Keratinocyte (primary cell): ENCODE results near the gene SLC44A5. TPM values are rescaled to one million over a fixed set of nuclear protein-coding genes. Genes with fewer than 3 reads are reported as not detected.

Source experiments
- DNase-seq: peaks from one replicate; pipeline ENCODE4 v3.0.0-alpha.2; 2011; ENCODE audit warnings: low read depth, missing footprints, low spot score
- FAIRE-seq: peaks from 2 replicates; lab custom pipeline; 2011; peaks lifted over from hg19 to GRCh38; lab: Jason Lieb, UNC
- H2AFZ ChIP-seq: 2 replicates; pipeline ENCODE4 v1.6.0; 2012; ENCODE audit warnings: low read length, control low read depth, inconsistent platforms; ENCODE audit not compliant: control insufficient read depth
- H3K27ac ChIP-seq: 2 replicates; pipeline ENCODE4 v1.5.1; 2011; ENCODE audit warnings: low read length; ENCODE audit not compliant: control insufficient read depth, insufficient read depth
- H3K27me3 ChIP-seq: 3 replicates; pipeline ENCODE4 v1.6.0; 2011; ENCODE audit warnings: low read length; ENCODE audit not compliant: control insufficient read depth, insufficient read depth; ENCODE audit errors: extremely low read depth
- H3K36me3 ChIP-seq, 2 experiments: 2 replicates in 1 of 2; 3 replicates in 1 of 2; pipeline ENCODE4 v1.5.1; 2011; ENCODE audit warnings: low read length in 2 of 2, mild to moderate bottlenecking in 1 of 2; ENCODE audit not compliant: control insufficient read depth in 2 of 2, insufficient read depth in 2 of 2; ENCODE audit errors: extremely low read depth in 1 of 2
- H3K4me1 ChIP-seq: 3 replicates; pipeline ENCODE4 v1.5.1; 2011; ENCODE audit warnings: low read length; ENCODE audit not compliant: control insufficient read depth, insufficient read depth; ENCODE audit errors: extremely low read depth
- H3K4me2 ChIP-seq: 3 replicates; pipeline ENCODE4 v1.6.0; 2011; ENCODE audit warnings: low read depth, low read length; ENCODE audit not compliant: control insufficient read depth, insufficient read depth; ENCODE audit errors: extremely low read depth
- H3K4me3 ChIP-seq, 3 experiments: fragments of 200-600 bp in 1 of 3; sonication (generic) in 1 of 3; 2 replicates in 2 of 3; 3 replicates in 1 of 3; pipeline ENCODE4 v1.5.1; 2011 to 2016; ENCODE audit warnings: low read length in 3 of 3, mild to moderate bottlenecking in 3 of 3, control low read depth in 2 of 3, inconsistent platforms in 1 of 3, low read depth in 1 of 3, mixed read lengths in 1 of 3, mixed run types in 1 of 3, moderate library complexity in 1 of 3; ENCODE audit not compliant: control insufficient read depth in 2 of 3, insufficient read depth in 2 of 3; ENCODE audit errors: extremely low read depth in 1 of 3
- H3K79me2 ChIP-seq: 2 replicates; pipeline ENCODE4 v1.6.0; 2012; ENCODE audit warnings: low read length; ENCODE audit not compliant: control insufficient read depth, insufficient read depth
- H3K9ac ChIP-seq: 3 replicates; pipeline ENCODE4 v1.6.0; 2011; ENCODE audit warnings: low read length; ENCODE audit not compliant: control insufficient read depth, insufficient read depth; ENCODE audit errors: extremely low read depth
- H3K9me1 ChIP-seq: 3 replicates; pipeline ENCODE4 v1.6.0; 2011; ENCODE audit warnings: low read length; ENCODE audit not compliant: control insufficient read depth, insufficient read depth; ENCODE audit errors: extremely low read depth
- H3K9me3 ChIP-seq: 2 replicates; pipeline ENCODE4 v1.5.1; 2012; ENCODE audit warnings: low read depth, low read length; ENCODE audit not compliant: control insufficient read depth
- H4K20me1 ChIP-seq: 3 replicates; pipeline ENCODE4 v1.6.0; 2011; ENCODE audit warnings: low read length; ENCODE audit not compliant: control insufficient read depth, insufficient read depth; ENCODE audit errors: extremely low read depth
- EZH2 ChIP-seq: IDR thresholded peaks from one replicate; pipeline ENCODE4 v1.6.1; 2012; ENCODE audit warnings: inconsistent platforms, mild to moderate bottlenecking, low read length, moderate library complexity
- dilution Hi-C: fragments of 300-500 bp; cut with MboI; formaldehyde crosslinking; loops from one replicate; pipeline ENCODE4 v1.7.0; 2020; ENCODE audit warnings: low sequenced_read_pairs; ENCODE audit not compliant: extremely low pct_ligation_motif_present
- polyA plus RNA-seq, 5 experiments: library from polyadenylated mRNA; depleted of rRNA in 3 of 5; stranded (reverse) in 3 of 5; stranded (forward) in 1 of 5; unstranded in 1 of 5; fragments of >200 nt; gene quantifications; 1 replicate in 1 of 5; 2 replicates in 3 of 5; 3 replicates in 1 of 5; pipeline versions ENCODE4 v1.2.1 to v1.2.3, GENCODE V29; 2011 to 2012; ENCODE audit warnings: missing spikeins in 2 of 5, low read depth in 1 of 5, low replicate concordance in 1 of 5
- TF ChIP-seq, protein P1 (sequence below), 3 experiments: IDR thresholded peaks in 1 of 3; conservative IDR thresholded peaks in 1 of 3; optimal IDR thresholded peaks in 1 of 3; 2 replicates in 2 of 3; 3 replicates in 1 of 3; pipeline versions ENCODE3 to v1.5.1; 2011; ENCODE audit warnings: low read length in 3 of 3, mild to moderate bottlenecking in 3 of 3, moderate library complexity in 2 of 3, control low read depth in 1 of 3, inconsistent platforms in 1 of 3; ENCODE audit not compliant: insufficient read depth in 2 of 3; ENCODE audit errors: extremely low read depth in 1 of 3

SLC44A5 gene
- polyA plus RNA-seq, 1 donor (not counting 4 experiments of a cell fraction or from before 2014, with no cell fraction given) = 0.72 TPM

DNA sequence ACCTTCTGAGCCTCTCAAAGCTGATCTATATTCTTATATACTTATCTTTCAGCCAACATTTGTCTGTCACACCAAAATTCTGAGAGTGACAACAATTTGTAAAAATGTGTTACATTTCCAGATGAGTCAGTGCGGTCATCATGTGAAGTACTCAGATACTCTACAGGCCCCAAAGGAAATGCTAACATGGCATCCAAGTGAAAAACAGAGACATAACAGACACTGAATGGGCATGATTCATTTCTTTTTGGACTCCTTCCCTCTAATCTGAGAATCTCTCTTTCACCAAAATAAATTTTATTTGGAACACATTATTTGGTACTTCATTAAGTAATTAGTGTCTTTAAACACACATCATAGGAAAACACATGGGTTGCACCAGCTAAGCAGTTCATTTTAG is 96.6 kb downstream of the SLC44A5 start:
- no peak overlapping the region for H2AFZ ChIP-seq
- no peaks in the 10 kb centered on the region for H3K27me3 ChIP-seq
- no peaks in the 10 kb centered on the region for H3K4me1 ChIP-seq
- no peak overlapping the region for H3K27ac ChIP-seq
- TF ChIP-seq, protein P1, sequence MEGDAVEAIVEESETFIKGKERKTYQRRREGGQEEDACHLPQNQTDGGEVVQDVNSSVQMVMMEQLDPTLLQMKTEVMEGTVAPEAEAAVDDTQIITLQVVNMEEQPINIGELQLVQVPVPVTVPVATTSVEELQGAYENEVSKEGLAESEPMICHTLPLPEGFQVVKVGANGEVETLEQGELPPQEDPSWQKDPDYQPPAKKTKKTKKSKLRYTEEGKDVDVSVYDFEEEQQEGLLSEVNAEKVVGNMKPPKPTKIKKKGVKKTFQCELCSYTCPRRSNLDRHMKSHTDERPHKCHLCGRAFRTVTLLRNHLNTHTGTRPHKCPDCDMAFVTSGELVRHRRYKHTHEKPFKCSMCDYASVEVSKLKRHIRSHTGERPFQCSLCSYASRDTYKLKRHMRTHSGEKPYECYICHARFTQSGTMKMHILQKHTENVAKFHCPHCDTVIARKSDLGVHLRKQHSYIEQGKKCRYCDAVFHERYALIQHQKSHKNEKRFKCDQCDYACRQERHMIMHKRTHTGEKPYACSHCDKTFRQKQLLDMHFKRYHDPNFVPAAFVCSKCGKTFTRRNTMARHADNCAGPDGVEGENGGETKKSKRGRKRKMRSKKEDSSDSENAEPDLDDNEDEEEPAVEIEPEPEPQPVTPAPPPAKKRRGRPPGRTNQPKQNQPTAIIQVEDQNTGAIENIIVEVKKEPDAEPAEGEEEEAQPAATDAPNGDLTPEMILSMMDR (optimal IDR thresholded peaks at IDR 0.05 in 1 of 3, IDR thresholded peaks at IDR 0.05 in 1 of 3, conservative IDR thresholded peaks at IDR 0.05 in 1 of 3; ENCODE audit: extremely low read depth in 1 of 3, insufficient read depth in 2 of 3, low read length in 3 of 3) = no peak
- TF ChIP-seq EZH2 = no peak
- DNase-seq (no peak), FAIRE-seq (no peak)
- dilution Hi-C loops = no loop called here
- H3K4me3 ChIP-seq = no peak overlapping the region
- H4K20me1 ChIP-seq = no peaks in the 10 kb centered on the region
- no peaks in the 10 kb centered on the region for H3K36me3 ChIP-seq
- H3K9me1 ChIP-seq = no peaks in the 10 kb centered on the region
- no peaks in the 10 kb centered on the region for H3K9me3 ChIP-seq
- H3K4me2 ChIP-seq = no peak overlapping the region
- no peak overlapping the region for H3K9ac ChIP-seq
- H3K79me2 ChIP-seq = no peaks in the 10 kb centered on the region

DNA sequence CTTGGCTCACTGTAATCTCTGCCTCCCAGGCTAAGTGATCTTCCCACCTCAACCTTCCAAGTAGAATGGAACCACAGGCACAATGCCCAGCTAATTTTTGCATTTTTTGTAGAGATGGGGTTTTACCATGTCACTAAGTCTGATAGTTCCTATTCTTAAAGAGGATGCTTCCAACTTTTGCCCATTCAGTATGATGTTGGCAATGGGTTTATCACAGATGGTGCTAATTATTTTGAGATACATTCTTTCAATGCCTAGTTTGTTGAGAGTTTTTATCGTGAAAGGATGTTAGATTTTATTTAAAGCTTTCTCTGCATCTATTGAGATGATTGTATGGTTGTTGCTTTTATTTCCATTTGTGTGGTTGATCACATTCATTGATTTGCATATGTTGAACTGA is 103.9 kb downstream of the SLC44A5 start:
- H3K36me3 ChIP-seq = no peaks in the 10 kb centered on the region
- no peaks in the 10 kb centered on the region for H3K9me1 ChIP-seq
- no peak overlapping the region for H3K9ac ChIP-seq
- H3K27me3 ChIP-seq = no peaks in the 10 kb centered on the region
- FAIRE-seq (no peak), DNase-seq (no peak)
- no peaks in the 10 kb centered on the region for H4K20me1 ChIP-seq
- no peak for TF ChIP-seq EZH2
- TF ChIP-seq, protein P1 (optimal IDR thresholded peaks at IDR 0.05 in 1 of 3, IDR thresholded peaks at IDR 0.05 in 1 of 3, conservative IDR thresholded peaks at IDR 0.05 in 1 of 3; ENCODE audit: extremely low read depth in 1 of 3, insufficient read depth in 2 of 3, low read length in 3 of 3) = no peak
- dilution Hi-C loops = no loop called here
- no peak overlapping the region for H3K4me2 ChIP-seq
- H3K4me1 ChIP-seq = no peaks in the 10 kb centered on the region
- H3K27ac ChIP-seq = no peak overlapping the region
- H3K9me3 ChIP-seq = no peaks in the 10 kb centered on the region
- no peak overlapping the region for H3K4me3 ChIP-seq
- H3K79me2 ChIP-seq = no peaks in the 10 kb centered on the region
- no peak overlapping the region for H2AFZ ChIP-seq
